OCI-LY1 (cell line): ENCODE results near the gene ZNF608.

Experiments used
- H2AFZ ChIP-seq: fragments of 200-600 bp; sonication (generic), shearing (Covaris generic); 2 replicates; pipeline ENCODE4 v1.6.0; 2014; ENCODE audit warnings: antibody characterized with exemption, mild to moderate bottlenecking, low read length
- H3F3A ChIP-seq: fragments of 200-600 bp; sonication (generic), shearing (Covaris generic); 2 replicates; pipeline ENCODE4 v1.6.0; 2014; ENCODE audit warnings: mild to moderate bottlenecking, antibody characterized with exemption, low read length, moderate library complexity; ENCODE audit not compliant: insufficient read depth
- H3K27ac ChIP-seq: fragments of 200-600 bp; sonication (generic); 2 replicates; pipeline ENCODE4 v1.5.1; 2014; ENCODE audit warnings: low read length, mixed run types, mild to moderate bottlenecking, low read depth; ENCODE audit not compliant: poor library complexity, severe bottlenecking
- H3K27me3 ChIP-seq: fragments of 200-600 bp; sonication (generic); 2 replicates; pipeline ENCODE4 v1.6.0; 2014; ENCODE audit warnings: antibody characterized with exemption, mild to moderate bottlenecking, low read length, moderate library complexity; ENCODE audit not compliant: insufficient read depth
- H3K36me3 ChIP-seq: fragments of 200-600 bp; sonication (generic); 2 replicates; pipeline ENCODE4 v1.6.1; 2014; ENCODE audit warnings: mild to moderate bottlenecking, antibody characterized with exemption, low read length, moderate library complexity, mixed read lengths; ENCODE audit not compliant: insufficient read depth
- H3K4me1 ChIP-seq: fragments of 200-600 bp; sonication (generic); 2 replicates; pipeline ENCODE4 v1.5.1; 2014; ENCODE audit warnings: mild to moderate bottlenecking, low read length, moderate library complexity; ENCODE audit not compliant: insufficient read depth, severe bottlenecking
- H3K4me2 ChIP-seq: fragments of 200-600 bp; sonication (generic), shearing (Covaris generic); 2 replicates; pipeline ENCODE4 v1.6.1; 2014; ENCODE audit warnings: low read length
- H3K4me3 ChIP-seq: fragments of 200-600 bp; sonication (generic); 2 replicates; pipeline ENCODE4 v1.5.1; 2014; ENCODE audit warnings: low read length, low read depth, mild to moderate bottlenecking, mixed read lengths; ENCODE audit not compliant: poor library complexity, severe bottlenecking
- H3K79me2 ChIP-seq: fragments of 200-600 bp; shearing (Covaris generic); 2 replicates; pipeline ENCODE4 v1.6.1; 2016; ENCODE audit warnings: mixed run types, low read length, mixed read lengths; ENCODE audit not compliant: insufficient read depth
- H3K9ac ChIP-seq: fragments of 200-600 bp; sonication (generic), shearing (Covaris generic); 2 replicates; pipeline ENCODE4 v1.6.1; 2014; ENCODE audit warnings: mild to moderate bottlenecking, low read length, mixed read lengths
- H3K9me2 ChIP-seq: fragments of 200-600 bp; sonication (generic), shearing (Covaris generic); 2 replicates; pipeline ENCODE4 v1.6.1; 2014; ENCODE audit warnings: low read depth, mild to moderate bottlenecking, low read length, mixed read lengths
- H3K9me3 ChIP-seq: fragments of 200-600 bp; shearing (Covaris generic); 2 replicates; pipeline ENCODE4 v1.6.1; 2014; ENCODE audit warnings: low read length, mixed read lengths
- H4K20me1 ChIP-seq: fragments of 200-600 bp; sonication (generic), shearing (Covaris generic); 2 replicates; pipeline ENCODE4 v1.6.0; 2016; ENCODE audit warnings: mild to moderate bottlenecking, low read length; ENCODE audit not compliant: insufficient read depth
- EZH2 ChIP-seq: fragments of 200-600 bp; sonication (generic), shearing (Covaris generic); IDR thresholded peaks from 2 replicates; pipeline ENCODE4 v1.8.0; 2017; ENCODE audit warnings: borderline replicate concordance, mixed run types, mild to moderate bottlenecking, antibody characterized with exemption, low read length, moderate library complexity, mixed read lengths
- TF ChIP-seq, protein P1 (sequence below): fragments of 200-600 bp; sonication (generic), shearing (Covaris generic); IDR thresholded peaks from 2 replicates; pipeline ENCODE4 v1.5.1; 2017; ENCODE audit warnings: mild to moderate bottlenecking, antibody characterized with exemption, low read length, moderate library complexity, mixed read lengths

Gene ZNF608

DNA sequence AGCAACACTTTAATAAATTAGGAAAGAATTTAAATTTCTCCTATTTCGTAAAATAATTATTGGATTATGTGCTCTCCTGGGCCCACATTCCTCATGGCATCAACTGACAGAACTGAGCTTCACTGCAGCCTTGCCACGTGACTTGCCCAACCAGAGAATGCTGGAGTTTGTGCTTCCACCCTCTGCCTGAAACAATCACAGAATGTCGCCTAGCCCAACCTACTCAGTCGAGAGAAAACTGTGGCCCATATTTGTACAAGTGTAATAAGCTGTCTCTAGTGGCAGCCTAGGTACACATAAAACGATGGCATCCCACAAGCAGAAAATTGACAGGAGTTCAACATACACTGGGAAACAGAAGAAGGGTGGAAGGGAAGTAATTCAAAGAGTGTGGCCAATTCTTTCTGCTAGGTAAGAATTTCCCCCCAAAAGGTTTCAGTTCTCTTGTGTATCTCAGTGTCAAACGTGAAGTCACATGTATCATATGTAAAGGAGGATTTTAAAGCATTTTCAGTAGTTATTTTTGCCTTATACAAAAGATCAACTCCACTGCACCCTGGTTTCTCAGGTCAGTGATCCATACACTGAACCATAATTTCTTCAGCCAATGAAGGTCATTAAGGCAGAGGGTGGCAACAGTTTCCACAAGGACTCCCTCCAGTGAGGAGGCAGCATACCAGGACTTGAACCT, 41.7 kb downstream of the ZNF608 start:
- Histone ChIP-seq H3K9me2 (no peaks in the 10 kb centered on the region), H3K79me2 (peaks cover 97% of the 10 kb centered on the region), H4K20me1 (no peaks in the 10 kb centered on the region), H3K27ac (peak overlapping the region; percentile 97), H3F3A (no peaks in the 10 kb centered on the region), H3K36me3 (peaks cover 17% of the 10 kb centered on the region), H2AFZ (no peak overlapping the region), H3K27me3 (no peaks in the 10 kb centered on the region), H3K4me3 (peak overlapping the region; percentile 55), H3K4me1 (peaks cover 100% of the 10 kb centered on the region), H3K4me2 (peak overlapping the region; percentile 85), H3K9ac (peak overlapping the region; percentile 64), H3K9me3 (no peaks in the 10 kb centered on the region)
- no peak for TF ChIP-seq EZH2
- TF ChIP-seq, protein P1, sequence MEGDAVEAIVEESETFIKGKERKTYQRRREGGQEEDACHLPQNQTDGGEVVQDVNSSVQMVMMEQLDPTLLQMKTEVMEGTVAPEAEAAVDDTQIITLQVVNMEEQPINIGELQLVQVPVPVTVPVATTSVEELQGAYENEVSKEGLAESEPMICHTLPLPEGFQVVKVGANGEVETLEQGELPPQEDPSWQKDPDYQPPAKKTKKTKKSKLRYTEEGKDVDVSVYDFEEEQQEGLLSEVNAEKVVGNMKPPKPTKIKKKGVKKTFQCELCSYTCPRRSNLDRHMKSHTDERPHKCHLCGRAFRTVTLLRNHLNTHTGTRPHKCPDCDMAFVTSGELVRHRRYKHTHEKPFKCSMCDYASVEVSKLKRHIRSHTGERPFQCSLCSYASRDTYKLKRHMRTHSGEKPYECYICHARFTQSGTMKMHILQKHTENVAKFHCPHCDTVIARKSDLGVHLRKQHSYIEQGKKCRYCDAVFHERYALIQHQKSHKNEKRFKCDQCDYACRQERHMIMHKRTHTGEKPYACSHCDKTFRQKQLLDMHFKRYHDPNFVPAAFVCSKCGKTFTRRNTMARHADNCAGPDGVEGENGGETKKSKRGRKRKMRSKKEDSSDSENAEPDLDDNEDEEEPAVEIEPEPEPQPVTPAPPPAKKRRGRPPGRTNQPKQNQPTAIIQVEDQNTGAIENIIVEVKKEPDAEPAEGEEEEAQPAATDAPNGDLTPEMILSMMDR: peak; percentile 29; the same call in 1 of the 2 replicates

DNA sequence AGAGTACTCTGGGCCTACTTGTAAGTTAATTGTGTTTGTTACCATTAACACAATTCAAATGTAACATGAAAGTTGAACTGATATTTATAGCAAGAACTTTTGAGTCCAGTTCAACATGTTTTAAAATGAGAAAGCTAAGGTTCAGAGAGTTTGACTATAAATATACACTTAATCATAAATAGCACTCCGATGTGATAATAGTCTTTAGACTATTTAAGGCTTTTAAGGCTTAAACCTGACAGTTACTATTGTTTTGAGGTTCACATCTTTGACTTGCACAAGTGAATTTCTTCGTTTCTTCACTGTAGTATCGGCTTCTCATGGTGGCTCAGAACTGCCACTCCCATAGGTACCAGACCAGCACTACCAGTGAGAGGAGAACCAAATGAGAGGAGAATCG, 42.4 kb downstream of the ZNF608 start:
- Histone ChIP-seq H3K79me2 (peaks cover 98% of the 10 kb centered on the region), H3K36me3 (peaks cover 24% of the 10 kb centered on the region), H3K9me3 (no peaks in the 10 kb centered on the region), H3K4me1 (peaks cover 100% of the 10 kb centered on the region), H2AFZ (no peak overlapping the region), H3F3A (no peaks in the 10 kb centered on the region), H4K20me1 (no peaks in the 10 kb centered on the region), H3K4me2 (peak overlapping the region; percentile 85), H3K27ac (peak overlapping the region; percentile 97), H3K4me3 (peak overlapping the region; percentile 55), H3K27me3 (no peaks in the 10 kb centered on the region), H3K9me2 (no peaks in the 10 kb centered on the region), H3K9ac (peak overlapping the region; percentile 64)
- TF ChIP-seq, protein P1: no peak
- TF ChIP-seq EZH2: no peak

GRCh38 chr5:124702525-124702924, 43.9 kb downstream of the ZNF608 start:
- Histone ChIP-seq H4K20me1 (no peaks in the 10 kb centered on the region), H3K4me1 (peaks cover 100% of the 10 kb centered on the region), H2AFZ (no peak overlapping the region), H3K36me3 (peaks cover 34% of the 10 kb centered on the region), H3K9me2 (no peaks in the 10 kb centered on the region), H3K79me2 (peaks cover 99% of the 10 kb centered on the region), H3F3A (no peaks in the 10 kb centered on the region), H3K4me2 (peak overlapping the region; percentile 85), H3K4me3 (peak overlapping the region; percentile 41), H3K9me3 (no peaks in the 10 kb centered on the region), H3K27me3 (no peaks in the 10 kb centered on the region), H3K9ac (peak overlapping the region; percentile 48), H3K27ac (peak overlapping the region; percentile 97)
- TF ChIP-seq, protein P1: no peak
- no peak for TF ChIP-seq EZH2
